ENCODE results near the gene RAD51B. TPM values are rescaled to one million over a fixed set of nuclear protein-coding genes. Genes with fewer than 3 reads are reported as not detected.

RAD51B gene
- total RNA-seq, 1 experiment from 2014 or later: 8.5 TPM

DNA sequence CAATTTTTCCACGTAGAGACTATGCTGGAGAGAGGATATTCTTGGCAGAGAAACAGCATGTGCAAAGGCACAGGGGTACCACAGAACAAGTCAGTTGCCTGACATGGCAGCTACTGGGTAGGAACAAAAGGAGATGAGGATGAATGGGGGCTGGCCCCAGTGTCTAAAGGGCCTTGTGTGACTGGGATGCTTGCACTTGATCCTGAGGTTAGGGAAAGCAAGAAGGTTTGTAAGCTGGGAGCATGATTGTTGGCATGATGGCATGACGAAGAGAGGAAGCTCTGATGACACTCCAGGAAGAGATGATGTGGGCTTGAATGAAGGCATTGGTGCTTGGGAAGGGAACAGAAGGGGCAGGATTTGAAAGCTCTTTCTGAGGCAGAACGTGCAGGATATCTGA lies 834.2 kb downstream of the RAD51B start:
- no TSS peak for BruUV-seq (replicated peaks)
- TF ChIP-seq, protein P1, sequence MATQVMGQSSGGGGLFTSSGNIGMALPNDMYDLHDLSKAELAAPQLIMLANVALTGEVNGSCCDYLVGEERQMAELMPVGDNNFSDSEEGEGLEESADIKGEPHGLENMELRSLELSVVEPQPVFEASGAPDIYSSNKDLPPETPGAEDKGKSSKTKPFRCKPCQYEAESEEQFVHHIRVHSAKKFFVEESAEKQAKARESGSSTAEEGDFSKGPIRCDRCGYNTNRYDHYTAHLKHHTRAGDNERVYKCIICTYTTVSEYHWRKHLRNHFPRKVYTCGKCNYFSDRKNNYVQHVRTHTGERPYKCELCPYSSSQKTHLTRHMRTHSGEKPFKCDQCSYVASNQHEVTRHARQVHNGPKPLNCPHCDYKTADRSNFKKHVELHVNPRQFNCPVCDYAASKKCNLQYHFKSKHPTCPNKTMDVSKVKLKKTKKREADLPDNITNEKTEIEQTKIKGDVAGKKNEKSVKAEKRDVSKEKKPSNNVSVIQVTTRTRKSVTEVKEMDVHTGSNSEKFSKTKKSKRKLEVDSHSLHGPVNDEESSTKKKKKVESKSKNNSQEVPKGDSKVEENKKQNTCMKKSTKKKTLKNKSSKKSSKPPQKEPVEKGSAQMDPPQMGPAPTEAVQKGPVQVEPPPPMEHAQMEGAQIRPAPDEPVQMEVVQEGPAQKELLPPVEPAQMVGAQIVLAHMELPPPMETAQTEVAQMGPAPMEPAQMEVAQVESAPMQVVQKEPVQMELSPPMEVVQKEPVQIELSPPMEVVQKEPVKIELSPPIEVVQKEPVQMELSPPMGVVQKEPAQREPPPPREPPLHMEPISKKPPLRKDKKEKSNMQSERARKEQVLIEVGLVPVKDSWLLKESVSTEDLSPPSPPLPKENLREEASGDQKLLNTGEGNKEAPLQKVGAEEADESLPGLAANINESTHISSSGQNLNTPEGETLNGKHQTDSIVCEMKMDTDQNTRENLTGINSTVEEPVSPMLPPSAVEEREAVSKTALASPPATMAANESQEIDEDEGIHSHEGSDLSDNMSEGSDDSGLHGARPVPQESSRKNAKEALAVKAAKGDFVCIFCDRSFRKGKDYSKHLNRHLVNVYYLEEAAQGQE (IDR thresholded peaks at IDR 0.05; ENCODE audit: insufficient read depth in 1 of 2, low read depth in 2 of 2, low read length in 1 of 2): no peak
- TF ChIP-seq TCF7L2 (IDR thresholded peaks at IDR 0.05; ENCODE audit: low read depth, low read length): no peak
- CTCF ChIA-PET: interaction anchor here (0.6 kb wide), 1 partner anchor 75 kb away, joined by 3 read pairs; no protein-coding TSS in a partner anchor
- intact Hi-C loops (cut with micrococcal nuclease; ENCODE audit: unreplicated experiment): no loop called here
- Histone ChIP-seq H3K9me3 (ENCODE audit: control insufficient read depth, insufficient read depth, low read depth, low read length) (no peaks in the 10 kb centered on the region), H3K27me3 (ENCODE audit: control insufficient read depth, insufficient read depth, low read length) (no peaks in the 10 kb centered on the region), H3K36me3 (ENCODE audit: control insufficient read depth, insufficient read depth, low read length) (no peaks in the 10 kb centered on the region), H3K4me1 (ENCODE audit: control insufficient read depth, insufficient read depth, low read length) (no peaks in the 10 kb centered on the region), H3K27ac (ENCODE audit: low read length) (no peak overlapping the region), H3K4me3 (ENCODE audit: low read depth in 2 of 2, low read length in 2 of 2) (no peak overlapping the region)
- DNase-seq (ENCODE audit: low read depth, low spot score) (no peak), ATAC-seq (no peak)
- POLR2A ChIA-PET: no interaction called here
- in situ Hi-C loops (cut with HindIII; ENCODE audit: low pct_unique_long_range_greater_than_20kb, low sequenced_read_pairs): no loop called here

DNA sequence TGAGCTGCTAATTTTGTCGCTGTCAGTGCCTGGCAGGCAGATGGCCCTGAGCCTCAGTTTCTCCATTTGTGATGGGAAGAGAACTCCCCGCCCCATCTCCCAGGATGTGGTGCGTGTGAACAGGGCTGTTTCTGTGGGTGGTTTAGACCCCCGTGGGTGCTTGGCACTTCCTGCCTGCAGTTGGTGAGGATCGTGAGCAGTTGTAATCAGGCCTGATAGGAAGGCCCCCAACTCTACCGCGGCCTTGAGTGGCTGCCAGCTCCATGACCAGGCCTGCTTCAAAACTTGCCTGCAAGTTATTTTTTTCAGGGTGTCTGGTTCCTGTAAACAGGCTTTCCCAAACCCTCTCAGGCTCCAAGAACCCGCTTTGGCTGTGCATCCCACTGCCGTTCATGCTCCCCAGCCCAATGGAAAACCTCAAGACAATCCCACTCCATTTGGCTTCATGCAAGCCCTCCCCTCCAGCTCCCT lies 834.9 kb downstream of the RAD51B start:
- no peaks in the 10 kb centered on the region for H3K36me3 ChIP-seq (ENCODE audit: control insufficient read depth, insufficient read depth, low read length)
- CTCF ChIA-PET: interaction anchor here (0.6 to 0.7 kb wide), 2 partner anchors 76 to 80 kb away, joined by 3 read pairs; no protein-coding TSS in a partner anchor
- TF ChIP-seq SIN3A (IDR thresholded peaks at IDR 0.05; ENCODE audit: borderline replicate concordance, insufficient read depth, low read depth, low read length) (no peak), POLR2AphosphoS5 (IDR thresholded peaks at IDR 0.05; ENCODE audit: low read depth, low read length) (no peak)
- POLR2A ChIA-PET: no interaction called here
- in situ Hi-C loops (cut with HindIII; ENCODE audit: low pct_unique_long_range_greater_than_20kb, low sequenced_read_pairs): no loop called here
- no peaks in the 10 kb centered on the region for H3K9me3 ChIP-seq (ENCODE audit: control insufficient read depth, insufficient read depth, low read depth, low read length)
- no peaks in the 10 kb centered on the region for H3K4me1 ChIP-seq (ENCODE audit: control insufficient read depth, insufficient read depth, low read length)
- intact Hi-C loops (cut with micrococcal nuclease; ENCODE audit: unreplicated experiment): no loop called here
- no TSS peak for BruUV-seq (replicated peaks)
- H3K27ac ChIP-seq (ENCODE audit: low read length): no peak overlapping the region
- H3K27me3 ChIP-seq (ENCODE audit: control insufficient read depth, insufficient read depth, low read length): no peaks in the 10 kb centered on the region
- DNase-seq (ENCODE audit: low read depth, low spot score) (no peak), ATAC-seq (no peak)
- H3K4me3 ChIP-seq (ENCODE audit: low read depth in 2 of 2, low read length in 2 of 2): no peak overlapping the region

DNA sequence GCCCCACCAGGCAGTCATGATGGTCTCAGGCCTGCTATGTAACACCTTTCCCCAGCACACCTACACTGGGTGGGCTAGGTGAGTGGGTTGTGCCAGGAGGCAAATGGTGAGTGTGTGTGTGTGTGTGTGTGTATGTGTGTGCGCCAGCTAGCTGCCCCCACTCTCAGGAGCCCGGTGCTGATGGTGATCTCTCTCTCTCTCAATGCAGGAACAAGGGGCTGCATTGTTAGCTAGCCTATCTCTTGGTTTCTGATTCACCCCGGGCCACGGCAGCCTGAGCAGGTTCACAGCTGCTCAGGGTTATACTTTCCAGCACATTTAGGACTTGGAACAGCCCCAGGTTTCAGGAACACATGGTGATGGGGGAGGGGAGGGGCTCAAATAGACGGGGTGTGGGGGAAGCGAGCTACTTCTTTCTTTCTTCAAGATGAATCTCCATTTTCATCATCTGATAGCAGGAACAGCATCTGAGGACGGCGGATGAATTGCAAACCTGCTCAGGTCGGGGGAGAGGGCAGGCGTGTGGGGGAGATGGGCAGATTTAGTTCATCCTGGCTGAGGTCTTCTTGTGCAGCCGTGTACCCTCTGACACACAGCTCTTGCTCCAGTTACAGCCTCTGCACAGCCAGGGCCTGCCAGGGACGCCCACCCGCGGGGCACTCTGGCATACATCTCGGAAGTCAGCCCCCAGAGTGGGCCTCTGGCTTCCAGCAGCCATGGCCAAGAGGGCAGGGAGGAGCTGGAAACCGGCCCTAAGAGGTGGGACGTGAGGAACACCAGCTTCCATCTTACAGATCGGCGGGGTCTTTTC lies 835.6 kb downstream of the RAD51B start:
- Histone ChIP-seq H3K9me3 (ENCODE audit: control insufficient read depth, insufficient read depth, low read depth, low read length) (no peaks in the 10 kb centered on the region), H3K36me3 (ENCODE audit: control insufficient read depth, insufficient read depth, low read length) (no peaks in the 10 kb centered on the region), H3K4me1 (ENCODE audit: control insufficient read depth, insufficient read depth, low read length) (no peaks in the 10 kb centered on the region), H3K27ac (ENCODE audit: low read length) (no peak overlapping the region), H3K4me3 (ENCODE audit: low read depth in 2 of 2, low read length in 2 of 2) (no peak overlapping the region), H3K27me3 (ENCODE audit: control insufficient read depth, insufficient read depth, low read length) (no peaks in the 10 kb centered on the region)
- ChIA-PET POLR2A (no interaction called here), CTCF (interaction anchor here (0.7 kb wide), 1 partner anchor 161 kb away, joined by 3 read pairs; no protein-coding TSS in a partner anchor)
- TF ChIP-seq, protein P2, sequence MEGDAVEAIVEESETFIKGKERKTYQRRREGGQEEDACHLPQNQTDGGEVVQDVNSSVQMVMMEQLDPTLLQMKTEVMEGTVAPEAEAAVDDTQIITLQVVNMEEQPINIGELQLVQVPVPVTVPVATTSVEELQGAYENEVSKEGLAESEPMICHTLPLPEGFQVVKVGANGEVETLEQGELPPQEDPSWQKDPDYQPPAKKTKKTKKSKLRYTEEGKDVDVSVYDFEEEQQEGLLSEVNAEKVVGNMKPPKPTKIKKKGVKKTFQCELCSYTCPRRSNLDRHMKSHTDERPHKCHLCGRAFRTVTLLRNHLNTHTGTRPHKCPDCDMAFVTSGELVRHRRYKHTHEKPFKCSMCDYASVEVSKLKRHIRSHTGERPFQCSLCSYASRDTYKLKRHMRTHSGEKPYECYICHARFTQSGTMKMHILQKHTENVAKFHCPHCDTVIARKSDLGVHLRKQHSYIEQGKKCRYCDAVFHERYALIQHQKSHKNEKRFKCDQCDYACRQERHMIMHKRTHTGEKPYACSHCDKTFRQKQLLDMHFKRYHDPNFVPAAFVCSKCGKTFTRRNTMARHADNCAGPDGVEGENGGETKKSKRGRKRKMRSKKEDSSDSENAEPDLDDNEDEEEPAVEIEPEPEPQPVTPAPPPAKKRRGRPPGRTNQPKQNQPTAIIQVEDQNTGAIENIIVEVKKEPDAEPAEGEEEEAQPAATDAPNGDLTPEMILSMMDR (IDR thresholded peaks at IDR 0.05): no peak
- TF ChIP-seq, protein P1 (IDR thresholded peaks at IDR 0.05; ENCODE audit: insufficient read depth in 1 of 2, low read depth in 2 of 2, low read length in 1 of 2): no peak
- TF ChIP-seq POLR2AphosphoS5 (IDR thresholded peaks at IDR 0.05; ENCODE audit: low read depth, low read length) (no peak), SIN3A (IDR thresholded peaks at IDR 0.05; ENCODE audit: borderline replicate concordance, insufficient read depth, low read depth, low read length) (no peak), TCF7L2 (IDR thresholded peaks at IDR 0.05; ENCODE audit: low read depth, low read length) (no peak)
- no TSS peak for BruUV-seq (replicated peaks)
- DNase-seq (ENCODE audit: low read depth, low spot score) (no peak), ATAC-seq (no peak)
- in situ Hi-C loops (cut with HindIII; ENCODE audit: low pct_unique_long_range_greater_than_20kb, low sequenced_read_pairs): no loop called here
- intact Hi-C loops (cut with micrococcal nuclease; ENCODE audit: unreplicated experiment): no loop called here
